ENCODE results near the gene ECE2.
A peak's percentile ranks its signal among the peaks of the same experiment; 100 is the strongest.

Gene ECE2

DNA sequence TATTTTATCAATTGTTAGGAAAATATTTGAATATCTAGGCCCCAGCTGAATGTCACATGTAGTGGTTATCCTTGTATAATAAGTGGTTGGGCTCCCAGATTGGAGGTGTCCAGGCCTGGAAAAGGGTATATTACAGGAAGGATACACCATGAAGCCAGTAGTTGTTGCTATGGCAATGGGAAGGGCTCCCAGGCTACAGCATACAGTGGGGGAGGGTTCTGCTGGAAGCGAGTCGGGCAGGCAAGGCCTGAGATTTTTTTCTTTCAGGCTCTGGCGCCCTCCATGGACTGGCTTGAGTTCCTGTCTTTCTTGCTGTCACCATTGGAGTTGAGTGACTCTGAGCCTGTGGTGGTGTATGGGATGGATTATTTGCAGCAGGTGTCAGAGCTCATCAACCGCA lies 8.9 kb downstream of the ECE2 start:
- Histone ChIP-seq H3K9ac (ENCODE audit: low read length) (no peak overlapping the region), H3K27me3 (ENCODE audit: control insufficient read depth, insufficient read depth, low read length) (no peaks in the 10 kb centered on the region), H3K36me3 (ENCODE audit: control insufficient read depth, low read depth, low read length) (no peaks in the 10 kb centered on the region), H3K9me3 (ENCODE audit: control insufficient read depth, low read depth, low read length) (no peaks in the 10 kb centered on the region), H3K4me3 (ENCODE audit: low read length) (no peak overlapping the region), H3K27ac (ENCODE audit: low read length) (no peak overlapping the region), H3K4me1 (ENCODE audit: control insufficient read depth, low read depth, low read length) (no peaks in the 10 kb centered on the region)

DNA sequence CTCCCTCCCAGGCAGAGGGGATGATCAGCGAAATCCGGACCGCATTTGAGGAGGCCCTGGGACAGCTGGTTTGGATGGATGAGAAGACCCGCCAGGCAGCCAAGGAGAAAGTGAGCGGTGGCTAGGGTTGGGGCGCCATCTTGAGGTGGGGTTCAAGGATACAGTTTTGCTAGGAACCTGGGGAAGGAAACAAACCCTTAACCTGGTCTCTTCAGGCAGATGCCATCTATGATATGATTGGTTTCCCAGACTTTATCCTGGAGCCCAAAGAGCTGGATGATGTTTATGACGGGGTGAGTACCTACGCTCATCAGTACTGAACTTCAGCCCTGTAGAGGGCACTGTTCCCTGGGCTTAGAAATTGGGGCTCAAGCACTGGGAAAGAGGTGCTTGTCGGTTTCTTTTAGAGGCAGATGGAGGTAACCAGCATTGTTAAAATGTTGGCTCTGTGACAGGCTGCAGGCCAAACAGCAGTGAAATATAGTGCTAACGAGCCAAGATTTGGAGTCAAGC lies 13.7 kb downstream of the ECE2 start:
- no peaks in the 10 kb centered on the region for H3K36me3 ChIP-seq (ENCODE audit: control insufficient read depth, low read depth, low read length)
- H3K4me3 ChIP-seq (ENCODE audit: low read length) = no peak overlapping the region
- no peak overlapping the region for H3K27ac ChIP-seq (ENCODE audit: low read length)
- no peaks in the 10 kb centered on the region for H3K9me3 ChIP-seq (ENCODE audit: control insufficient read depth, low read depth, low read length)
- no peak overlapping the region for H3K9ac ChIP-seq (ENCODE audit: low read length)
- H3K4me1 ChIP-seq (ENCODE audit: control insufficient read depth, low read depth, low read length) = no peaks in the 10 kb centered on the region
- H3K27me3 ChIP-seq (ENCODE audit: control insufficient read depth, insufficient read depth, low read length) = no peaks in the 10 kb centered on the region

DNA sequence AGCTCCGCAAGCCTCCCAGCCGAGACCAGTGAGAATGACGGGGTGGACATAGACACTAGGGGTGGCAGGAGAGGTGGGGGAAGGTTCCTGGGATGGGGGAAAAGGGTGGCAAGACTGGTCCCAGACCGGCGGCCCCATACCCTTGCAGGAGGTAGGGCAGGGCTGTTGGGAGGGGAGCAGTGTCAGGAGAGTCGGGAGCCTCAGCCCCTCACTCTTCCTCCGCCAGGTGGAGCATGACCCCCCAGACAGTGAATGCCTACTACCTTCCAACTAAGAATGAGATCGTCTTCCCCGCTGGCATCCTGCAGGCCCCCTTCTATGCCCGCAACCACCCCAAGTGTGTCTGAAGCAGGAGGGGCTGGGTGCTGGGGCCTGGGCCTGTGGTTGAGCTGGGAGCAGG lies 14.5 kb downstream of the ECE2 start:
- Histone ChIP-seq H3K36me3 (ENCODE audit: control insufficient read depth, low read depth, low read length) (no peaks in the 10 kb centered on the region), H3K27ac (ENCODE audit: low read length) (no peak overlapping the region), H3K4me1 (ENCODE audit: control insufficient read depth, low read depth, low read length) (no peaks in the 10 kb centered on the region), H3K4me3 (ENCODE audit: low read length) (no peak overlapping the region), H3K9ac (ENCODE audit: low read length) (no peak overlapping the region), H3K27me3 (ENCODE audit: control insufficient read depth, insufficient read depth, low read length) (no peaks in the 10 kb centered on the region), H3K9me3 (ENCODE audit: control insufficient read depth, low read depth, low read length) (no peaks in the 10 kb centered on the region)

DNA sequence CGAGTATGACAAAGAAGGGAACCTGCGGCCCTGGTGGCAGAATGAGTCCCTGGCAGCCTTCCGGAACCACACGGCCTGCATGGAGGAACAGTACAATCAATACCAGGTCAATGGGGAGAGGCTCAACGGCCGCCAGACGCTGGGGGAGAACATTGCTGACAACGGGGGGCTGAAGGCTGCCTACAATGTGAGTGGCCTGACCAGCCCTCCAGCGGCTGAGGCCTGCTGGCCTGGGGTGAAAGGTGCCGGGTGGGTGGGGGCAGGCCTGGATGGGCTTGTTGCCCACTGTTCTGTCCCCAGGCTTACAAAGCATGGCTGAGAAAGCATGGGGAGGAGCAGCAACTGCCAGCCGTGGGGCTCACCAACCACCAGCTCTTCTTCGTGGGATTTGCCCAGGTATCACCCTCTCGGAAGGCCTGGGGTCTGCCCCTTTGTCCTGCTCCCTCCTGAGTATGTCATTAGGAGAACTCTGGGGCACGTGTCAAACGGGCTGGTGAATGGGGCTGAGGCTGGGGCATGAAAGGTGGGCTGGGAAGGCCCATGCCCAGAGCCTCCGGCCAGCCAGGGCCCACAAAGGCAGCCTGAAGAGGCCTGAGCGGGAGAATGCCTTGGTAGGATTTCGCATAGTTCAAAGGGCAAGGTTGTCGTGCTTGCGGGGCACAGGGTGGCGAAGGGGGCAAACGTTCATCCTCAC lies 15.4 kb downstream of the ECE2 start:
- no peak overlapping the region for H3K9ac ChIP-seq (ENCODE audit: low read length)
- H3K27ac ChIP-seq (ENCODE audit: low read length) = no peak overlapping the region
- no peaks in the 10 kb centered on the region for H3K36me3 ChIP-seq (ENCODE audit: control insufficient read depth, low read depth, low read length)
- no peak overlapping the region for H3K4me3 ChIP-seq (ENCODE audit: low read length)
- H3K9me3 ChIP-seq (ENCODE audit: control insufficient read depth, low read depth, low read length) = no peaks in the 10 kb centered on the region
- H3K27me3 ChIP-seq (ENCODE audit: control insufficient read depth, insufficient read depth, low read length) = no peaks in the 10 kb centered on the region
- no peaks in the 10 kb centered on the region for H3K4me1 ChIP-seq (ENCODE audit: control insufficient read depth, low read depth, low read length)

DNA sequence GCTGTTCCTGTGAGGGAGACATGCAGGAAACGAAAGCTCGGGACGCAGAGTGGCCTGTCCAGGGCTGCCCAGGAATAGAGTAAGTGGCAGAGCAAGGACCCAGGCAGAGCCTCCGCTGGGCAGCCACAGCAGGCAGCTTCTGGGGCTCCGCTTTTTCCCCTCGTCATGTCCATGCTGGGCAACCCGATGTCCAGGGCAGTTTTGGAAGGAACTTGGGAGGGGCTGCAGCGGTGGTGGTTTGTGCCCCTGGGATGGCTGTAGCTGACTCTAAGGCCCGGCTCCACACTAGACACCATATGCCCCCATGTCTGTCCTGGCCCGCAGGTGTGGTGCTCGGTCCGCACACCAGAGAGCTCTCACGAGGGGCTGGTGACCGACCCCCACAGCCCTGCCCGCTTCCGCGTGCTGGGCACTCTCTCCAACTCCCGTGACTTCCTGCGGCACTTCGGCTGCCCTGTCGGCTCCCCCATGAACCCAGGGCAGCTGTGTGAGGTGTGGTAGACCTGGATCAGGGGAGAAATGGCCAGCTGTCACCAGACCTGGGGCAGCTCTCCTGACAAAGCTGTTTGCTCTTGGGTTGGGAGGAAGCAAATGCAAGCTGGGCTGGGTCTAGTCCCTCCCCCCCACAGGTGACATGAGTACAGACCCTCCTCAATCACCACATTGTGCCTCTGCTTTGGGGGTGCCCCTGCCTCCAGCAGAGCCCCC lies 16.1 kb downstream of the ECE2 start:
- no peaks in the 10 kb centered on the region for H3K4me1 ChIP-seq (ENCODE audit: control insufficient read depth, low read depth, low read length)
- no peak overlapping the region for H3K4me3 ChIP-seq (ENCODE audit: low read length)
- no peak overlapping the region for H3K9ac ChIP-seq (ENCODE audit: low read length)
- H3K36me3 ChIP-seq (ENCODE audit: control insufficient read depth, low read depth, low read length) = no peaks in the 10 kb centered on the region
- no peaks in the 10 kb centered on the region for H3K9me3 ChIP-seq (ENCODE audit: control insufficient read depth, low read depth, low read length)
- no peaks in the 10 kb centered on the region for H3K27me3 ChIP-seq (ENCODE audit: control insufficient read depth, insufficient read depth, low read length)
- no peak overlapping the region for H3K27ac ChIP-seq (ENCODE audit: low read length)

DNA sequence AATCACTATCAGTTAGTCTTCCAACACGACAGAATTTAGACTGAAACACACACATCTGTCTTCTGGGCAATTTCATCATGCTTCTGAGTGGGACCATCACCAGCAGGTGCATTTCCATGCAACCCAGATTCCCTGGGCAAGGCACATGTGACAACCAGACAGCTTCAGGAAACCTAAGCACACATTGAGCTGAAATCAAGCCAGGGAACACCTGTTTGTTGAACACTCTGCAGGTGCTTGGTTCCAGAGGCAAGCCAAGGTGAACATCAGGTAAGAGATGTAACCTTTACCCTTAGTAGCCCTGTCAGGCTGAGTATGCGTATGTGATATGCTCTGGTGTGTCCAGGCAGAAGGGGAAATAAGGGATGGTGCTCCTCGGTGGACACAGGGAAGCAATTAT lies 19.9 kb downstream of the ECE2 start:
- Histone ChIP-seq H3K9ac (ENCODE audit: low read length) (no peak overlapping the region), H3K27me3 (ENCODE audit: control insufficient read depth, insufficient read depth, low read length) (no peaks in the 10 kb centered on the region), H3K4me3 (ENCODE audit: low read length) (no peak overlapping the region), H3K36me3 (ENCODE audit: control insufficient read depth, low read depth, low read length) (peaks cover 6% of the 10 kb centered on the region), H3K9me3 (ENCODE audit: control insufficient read depth, low read depth, low read length) (no peaks in the 10 kb centered on the region), H3K4me1 (ENCODE audit: control insufficient read depth, low read depth, low read length) (peaks cover 7% of the 10 kb centered on the region), H3K27ac (ENCODE audit: low read length) (no peak overlapping the region)

DNA sequence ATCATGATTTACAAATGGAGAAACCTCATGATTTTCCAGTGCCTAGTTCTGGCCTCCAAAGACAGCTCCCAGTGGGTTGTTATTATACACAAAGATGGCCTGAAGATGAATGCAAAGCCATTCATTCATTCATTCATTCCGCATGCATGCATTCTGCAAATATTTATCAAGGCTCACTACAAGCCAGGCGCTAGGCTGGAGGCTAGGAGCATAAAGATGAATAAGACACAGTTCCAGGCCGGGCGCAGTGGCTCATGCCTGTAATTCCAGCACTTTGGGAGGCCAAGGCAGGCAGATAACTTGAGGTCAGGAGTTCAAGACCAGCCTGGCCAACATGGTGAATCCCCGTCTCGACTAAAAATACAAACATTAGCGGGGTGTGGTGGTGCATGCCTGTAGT lies 20.8 kb downstream of the ECE2 start:
- Histone ChIP-seq H3K4me3 (ENCODE audit: low read length) (no peak overlapping the region), H3K9me3 (ENCODE audit: control insufficient read depth, low read depth, low read length) (no peaks in the 10 kb centered on the region), H3K27me3 (ENCODE audit: control insufficient read depth, insufficient read depth, low read length) (no peaks in the 10 kb centered on the region), H3K9ac (ENCODE audit: low read length) (no peak overlapping the region), H3K4me1 (ENCODE audit: control insufficient read depth, low read depth, low read length) (peaks cover 7% of the 10 kb centered on the region), H3K27ac (ENCODE audit: low read length) (no peak overlapping the region), H3K36me3 (ENCODE audit: control insufficient read depth, low read depth, low read length) (peaks cover 14% of the 10 kb centered on the region)

DNA sequence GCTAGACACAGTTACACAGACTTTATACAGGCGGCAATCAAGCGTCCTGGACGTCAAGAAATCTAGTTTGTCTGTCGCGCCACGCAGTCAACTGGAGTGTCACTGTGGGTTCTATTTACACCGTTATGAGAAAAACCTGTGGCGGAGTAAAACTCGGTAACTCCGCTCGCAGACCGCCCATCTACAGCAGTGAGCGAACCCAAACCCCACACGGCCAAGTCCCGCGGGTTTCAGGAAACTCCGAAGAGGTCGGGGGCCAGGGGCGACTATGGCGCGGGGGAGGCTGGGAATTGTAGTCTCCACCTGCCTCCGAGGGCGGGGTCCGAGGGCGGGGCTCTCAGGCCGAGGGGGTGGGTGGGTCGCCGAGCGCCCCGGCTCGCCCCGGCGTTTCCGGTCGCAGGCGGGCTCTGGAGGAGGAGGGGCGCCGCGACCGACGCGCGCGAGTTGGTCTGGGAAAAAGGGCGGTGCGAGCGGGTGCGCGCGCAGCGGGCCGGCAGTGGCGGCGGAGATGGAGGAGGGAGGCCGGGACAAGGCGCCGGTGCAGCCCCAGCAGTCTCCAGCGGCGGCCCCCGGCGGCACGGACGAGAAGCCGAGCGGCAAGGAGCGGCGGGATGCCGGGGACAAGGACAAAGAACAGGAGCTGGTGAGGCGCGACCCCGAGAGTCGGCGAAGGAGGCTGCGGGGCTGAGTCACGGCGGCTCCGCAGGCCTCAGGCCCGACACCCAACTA lies 23.1 kb downstream of the ECE2 start, which contains the start of gene PSMD2:
PSMD2 (plus strand) TSS at position 483 of the 729 bp plus-strand sequence; CDS start at position 509, 26 bp downstream.
- Histone ChIP-seq H3K9ac (ENCODE audit: low read length) (peak within 1 kb of the TSS; percentile 79), H3K9me3 (ENCODE audit: control insufficient read depth, low read depth, low read length) (no peaks in the 10 kb centered on the region), H3K36me3 (ENCODE audit: control insufficient read depth, low read depth, low read length) (peaks cover 37% of the 10 kb centered on the region), H3K27me3 (ENCODE audit: control insufficient read depth, insufficient read depth, low read length) (no peaks in the 10 kb centered on the region), H3K27ac (ENCODE audit: low read length) (peak within 1 kb of the TSS; percentile 82), H3K4me1 (ENCODE audit: control insufficient read depth, low read depth, low read length) (peaks cover 7% of the 10 kb centered on the region), H3K4me3 (ENCODE audit: low read length) (peak within 1 kb of the TSS; percentile 94)

DNA sequence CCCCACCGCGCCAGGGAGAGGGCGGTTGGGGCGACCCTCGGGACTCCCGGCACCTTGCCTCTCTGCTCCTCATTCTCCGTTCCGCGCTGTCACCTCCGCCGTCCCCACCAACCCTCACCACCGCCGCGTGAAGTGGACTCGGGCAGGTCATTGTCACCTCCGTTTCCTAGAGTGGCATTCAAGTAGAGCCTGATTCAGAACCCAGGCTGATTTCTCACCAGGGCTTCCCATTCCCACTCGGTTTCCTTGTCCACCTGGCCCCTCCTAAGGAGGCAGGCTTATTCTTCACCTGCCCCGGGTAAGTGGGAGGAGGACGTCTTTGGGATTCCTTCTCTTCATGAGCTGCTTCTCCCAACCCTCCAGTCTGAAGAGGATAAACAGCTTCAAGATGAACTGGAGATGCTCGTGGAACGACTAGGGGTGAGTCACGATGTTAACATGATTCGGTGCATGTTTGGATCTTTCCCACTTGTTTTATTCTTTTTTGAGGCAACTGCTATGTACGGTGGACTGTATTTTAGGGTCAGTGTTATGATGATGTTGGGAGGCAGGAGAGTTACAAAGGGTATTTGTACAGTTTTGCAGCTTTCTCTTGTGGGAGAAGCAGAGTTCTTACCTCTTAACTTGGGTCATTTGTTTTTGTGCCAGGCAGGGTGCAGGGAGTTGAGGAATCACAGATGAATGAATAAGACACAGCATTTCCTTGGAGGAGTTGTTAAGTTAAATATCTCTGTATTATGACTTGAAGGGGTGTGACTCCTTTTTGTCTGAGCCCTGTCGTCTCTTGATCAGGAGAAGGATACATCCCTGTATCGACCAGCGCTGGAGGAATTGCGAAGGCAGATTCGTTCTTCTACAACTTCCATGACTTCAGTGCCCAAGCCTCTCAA lies 23.9 kb downstream of the ECE2 start:
- Histone ChIP-seq H3K27ac (ENCODE audit: low read length) (peak overlapping the region; percentile 30), H3K9ac (ENCODE audit: low read length) (peak overlapping the region; percentile 79), H3K27me3 (ENCODE audit: control insufficient read depth, insufficient read depth, low read length) (no peaks in the 10 kb centered on the region), H3K36me3 (ENCODE audit: control insufficient read depth, low read depth, low read length) (peaks cover 45% of the 10 kb centered on the region), H3K4me1 (ENCODE audit: control insufficient read depth, low read depth, low read length) (peaks cover 7% of the 10 kb centered on the region), H3K9me3 (ENCODE audit: control insufficient read depth, low read depth, low read length) (no peaks in the 10 kb centered on the region), H3K4me3 (ENCODE audit: low read length) (peak overlapping the region; percentile 94)

DNA sequence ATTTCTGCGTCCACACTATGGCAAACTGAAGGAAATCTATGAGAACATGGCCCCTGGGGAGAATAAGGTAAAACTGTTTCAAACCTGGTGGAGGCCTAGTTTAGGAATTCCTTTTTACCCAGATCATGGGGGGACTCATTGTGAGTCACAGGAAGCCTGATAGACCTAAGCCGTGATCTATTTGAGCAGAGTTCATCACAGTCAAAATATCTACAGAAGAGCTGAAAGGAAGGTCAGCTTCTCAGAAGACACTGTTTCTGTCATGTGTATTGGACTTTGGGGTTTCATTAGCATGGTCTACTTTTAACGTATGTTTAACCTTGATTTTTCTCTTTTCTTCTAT lies 24.5 kb downstream of the ECE2 start:
- Histone ChIP-seq H3K9me3 (ENCODE audit: control insufficient read depth, low read depth, low read length) (no peaks in the 10 kb centered on the region), H3K4me3 (ENCODE audit: low read length) (peak overlapping the region; percentile 94), H3K4me1 (ENCODE audit: control insufficient read depth, low read depth, low read length) (peaks cover 7% of the 10 kb centered on the region), H3K36me3 (ENCODE audit: control insufficient read depth, low read depth, low read length) (peaks cover 51% of the 10 kb centered on the region), H3K27ac (ENCODE audit: low read length) (no peak overlapping the region), H3K27me3 (ENCODE audit: control insufficient read depth, insufficient read depth, low read length) (no peaks in the 10 kb centered on the region), H3K9ac (ENCODE audit: low read length) (no peak overlapping the region)

DNA sequence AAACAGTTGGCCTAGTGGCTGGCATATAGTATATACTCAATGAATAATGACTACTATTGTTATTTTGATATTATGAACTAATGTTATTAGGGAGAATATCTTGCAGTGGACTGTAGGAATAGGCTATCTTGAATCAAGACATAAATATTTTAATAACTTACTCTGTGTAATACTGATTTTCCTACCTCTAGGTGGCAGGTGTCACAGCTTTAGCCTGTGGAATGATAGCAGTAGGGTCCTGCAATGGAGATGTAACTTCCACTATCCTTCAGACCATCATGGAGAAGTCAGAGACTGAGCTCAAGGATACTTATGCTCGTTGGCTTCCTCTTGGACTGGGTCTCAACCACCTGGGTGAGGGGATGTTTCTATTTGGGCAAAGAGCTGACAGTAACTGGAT lies 29.8 kb downstream of the ECE2 start:
- Histone ChIP-seq H3K9ac (ENCODE audit: low read length) (no peak overlapping the region), H3K36me3 (ENCODE audit: control insufficient read depth, low read depth, low read length) (peaks cover 85% of the 10 kb centered on the region)

More for the DNA sequence above, 29.8 kb downstream of the ECE2 start:
- H3K9me3 ChIP-seq (ENCODE audit: control insufficient read depth, low read depth, low read length) = no peaks in the 10 kb centered on the region
- H3K4me3 ChIP-seq (ENCODE audit: low read length) = no peak overlapping the region
- H3K27ac ChIP-seq (ENCODE audit: low read length) = no peak overlapping the region
- H3K27me3 ChIP-seq (ENCODE audit: control insufficient read depth, insufficient read depth, low read length) = no peaks in the 10 kb centered on the region
- H3K4me1 ChIP-seq (ENCODE audit: control insufficient read depth, low read depth, low read length) = no peaks in the 10 kb centered on the region

All from iPS-18a (cell line).